ENCODE data around the gene TRIM6. TPM values are rescaled to one million over a fixed set of nuclear protein-coding genes. Genes with fewer than 3 reads are reported as not detected.

The TRIM6 gene, protein sequence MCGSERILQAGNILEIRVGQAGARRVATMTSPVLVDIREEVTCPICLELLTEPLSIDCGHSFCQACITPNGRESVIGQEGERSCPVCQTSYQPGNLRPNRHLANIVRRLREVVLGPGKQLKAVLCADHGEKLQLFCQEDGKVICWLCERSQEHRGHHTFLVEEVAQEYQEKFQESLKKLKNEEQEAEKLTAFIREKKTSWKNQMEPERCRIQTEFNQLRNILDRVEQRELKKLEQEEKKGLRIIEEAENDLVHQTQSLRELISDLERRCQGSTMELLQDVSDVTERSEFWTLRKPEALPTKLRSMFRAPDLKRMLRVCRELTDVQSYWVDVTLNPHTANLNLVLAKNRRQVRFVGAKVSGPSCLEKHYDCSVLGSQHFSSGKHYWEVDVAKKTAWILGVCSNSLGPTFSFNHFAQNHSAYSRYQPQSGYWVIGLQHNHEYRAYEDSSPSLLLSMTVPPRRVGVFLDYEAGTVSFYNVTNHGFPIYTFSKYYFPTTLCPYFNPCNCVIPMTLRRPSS
- 5.5 and 11.4 TPM in 2 replicates for total RNA-seq
- polyA plus RNA-seq = 4.3 and 10.8 TPM in 2 replicates

DNA sequence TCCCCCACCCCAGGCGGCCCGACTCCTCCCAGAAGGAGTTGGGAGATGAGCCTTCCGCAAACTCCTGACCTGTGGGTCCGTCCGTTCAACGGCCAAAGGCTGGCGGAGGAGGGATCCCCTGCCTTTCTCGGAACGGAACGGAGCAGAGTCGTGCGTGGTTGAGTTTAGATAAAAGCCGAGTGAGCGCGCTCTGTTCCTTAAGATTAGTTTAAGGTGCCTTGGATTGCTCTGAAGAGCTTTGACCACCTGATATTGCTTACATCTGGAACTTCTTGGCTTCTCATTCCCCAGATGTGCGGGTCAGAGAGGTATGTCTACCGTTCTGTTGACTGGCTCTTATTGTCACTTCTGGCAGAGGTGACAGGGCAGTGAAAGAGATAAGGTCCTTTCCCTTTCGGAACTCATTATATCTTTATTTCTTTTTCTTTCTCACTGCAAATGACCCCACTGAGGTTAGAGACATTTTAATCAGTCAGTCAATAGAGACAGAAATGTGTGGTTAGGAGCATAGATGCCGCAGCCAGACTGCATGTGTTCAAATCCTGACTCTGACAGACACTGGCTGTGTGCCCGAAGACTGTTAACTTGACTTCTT lies at the start of gene TRIM6:
TSS of gene TRIM6 (plus strand) at position 31 of the 595 bp plus-strand sequence. CDS start at position 292, 261 bp downstream.
- H3K27ac ChIP-seq = peak within 1 kb of the TSS; percentile 22
- peak within 1 kb of the TSS; percentile 42 for H3K4me3 ChIP-seq
- no peaks in the 10 kb centered on the region for H3K27me3 ChIP-seq
- TF ChIP-seq, protein P1, sequence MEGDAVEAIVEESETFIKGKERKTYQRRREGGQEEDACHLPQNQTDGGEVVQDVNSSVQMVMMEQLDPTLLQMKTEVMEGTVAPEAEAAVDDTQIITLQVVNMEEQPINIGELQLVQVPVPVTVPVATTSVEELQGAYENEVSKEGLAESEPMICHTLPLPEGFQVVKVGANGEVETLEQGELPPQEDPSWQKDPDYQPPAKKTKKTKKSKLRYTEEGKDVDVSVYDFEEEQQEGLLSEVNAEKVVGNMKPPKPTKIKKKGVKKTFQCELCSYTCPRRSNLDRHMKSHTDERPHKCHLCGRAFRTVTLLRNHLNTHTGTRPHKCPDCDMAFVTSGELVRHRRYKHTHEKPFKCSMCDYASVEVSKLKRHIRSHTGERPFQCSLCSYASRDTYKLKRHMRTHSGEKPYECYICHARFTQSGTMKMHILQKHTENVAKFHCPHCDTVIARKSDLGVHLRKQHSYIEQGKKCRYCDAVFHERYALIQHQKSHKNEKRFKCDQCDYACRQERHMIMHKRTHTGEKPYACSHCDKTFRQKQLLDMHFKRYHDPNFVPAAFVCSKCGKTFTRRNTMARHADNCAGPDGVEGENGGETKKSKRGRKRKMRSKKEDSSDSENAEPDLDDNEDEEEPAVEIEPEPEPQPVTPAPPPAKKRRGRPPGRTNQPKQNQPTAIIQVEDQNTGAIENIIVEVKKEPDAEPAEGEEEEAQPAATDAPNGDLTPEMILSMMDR (IDR thresholded peaks at IDR 0.05; ENCODE audit: low read depth, low read length) = no peak
- peak; percentile 60 to 70 for DNase-seq (ENCODE audit: low read depth in 1 of 2, low spot score in 1 of 2)
- peaks cover 8% of the 10 kb centered on the region for H3K4me1 ChIP-seq (ENCODE audit: low read depth)
- H3K36me3 ChIP-seq = no peaks in the 10 kb centered on the region
- no peaks in the 10 kb centered on the region for H3K9me3 ChIP-seq (ENCODE audit: low read depth)

DNA sequence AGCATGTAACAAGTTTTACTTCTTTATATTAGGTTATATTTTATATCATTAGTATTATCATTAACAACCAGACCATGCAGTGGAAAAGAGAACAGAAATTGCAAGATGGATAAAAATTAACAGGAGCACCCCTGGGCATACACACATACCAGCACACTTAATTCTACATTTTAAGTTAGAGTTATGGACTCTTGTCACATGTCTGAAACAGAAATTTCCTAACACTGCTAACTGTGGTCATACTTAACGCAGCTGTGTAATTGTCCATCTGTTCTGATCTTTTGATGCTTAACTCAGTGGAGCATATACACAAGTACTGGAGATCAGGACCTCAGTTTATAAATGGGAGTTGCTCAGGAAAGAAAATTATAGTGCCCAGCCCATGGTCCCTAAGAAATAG lies 48.5 kb upstream of the TRIM6 start:
- no peak for DNase-seq (ENCODE audit: low read depth in 1 of 2, low spot score in 1 of 2)
- Histone ChIP-seq H3K4me1 (ENCODE audit: low read depth) (no peaks in the 10 kb centered on the region), H3K27ac (no peak overlapping the region), H3K36me3 (no peaks in the 10 kb centered on the region), H3K9me3 (ENCODE audit: low read depth) (no peaks in the 10 kb centered on the region), H3K4me3 (no peak overlapping the region), H3K27me3 (no peaks in the 10 kb centered on the region)
- TF ChIP-seq, protein P1 (IDR thresholded peaks at IDR 0.05; ENCODE audit: low read depth, low read length) = no peak

DNA sequence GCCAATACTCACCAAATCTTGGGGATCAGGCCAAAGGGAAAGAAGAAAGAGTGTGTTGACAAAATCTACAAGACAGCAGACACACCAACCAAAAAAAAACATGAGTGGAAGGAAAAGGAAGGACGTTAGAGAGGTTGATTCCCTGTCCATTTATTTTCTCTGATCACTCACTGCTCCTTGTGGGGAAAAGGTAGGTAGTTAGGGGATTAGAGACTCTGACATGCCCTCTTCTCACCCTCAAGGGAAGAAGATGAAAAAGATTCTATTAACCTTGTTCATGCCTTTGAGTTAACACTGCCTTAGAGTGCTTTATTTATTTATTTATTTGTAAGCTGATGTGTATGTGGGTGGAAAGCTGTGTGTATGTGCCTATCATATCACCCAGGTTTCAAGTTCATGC lies 48.0 kb upstream of the TRIM6 start, which contains the start of gene OR52H1:
TSS of gene OR52H1 (minus strand) at position 101 of the 400 bp plus-strand sequence. CDS start 3,035 bp downstream, outside the sequence.
- Histone ChIP-seq H3K27ac (no peak within 1 kb of the TSS), H3K4me1 (ENCODE audit: low read depth) (no peaks in the 10 kb centered on the region), H3K36me3 (no peaks in the 10 kb centered on the region), H3K4me3 (no peak within 1 kb of the TSS), H3K9me3 (ENCODE audit: low read depth) (no peaks in the 10 kb centered on the region), H3K27me3 (no peaks in the 10 kb centered on the region)
- TF ChIP-seq, protein P1 (IDR thresholded peaks at IDR 0.05; ENCODE audit: low read depth, low read length) = no peak
- DNase-seq (ENCODE audit: low read depth in 1 of 2, low spot score in 1 of 2) = no peak

DNA sequence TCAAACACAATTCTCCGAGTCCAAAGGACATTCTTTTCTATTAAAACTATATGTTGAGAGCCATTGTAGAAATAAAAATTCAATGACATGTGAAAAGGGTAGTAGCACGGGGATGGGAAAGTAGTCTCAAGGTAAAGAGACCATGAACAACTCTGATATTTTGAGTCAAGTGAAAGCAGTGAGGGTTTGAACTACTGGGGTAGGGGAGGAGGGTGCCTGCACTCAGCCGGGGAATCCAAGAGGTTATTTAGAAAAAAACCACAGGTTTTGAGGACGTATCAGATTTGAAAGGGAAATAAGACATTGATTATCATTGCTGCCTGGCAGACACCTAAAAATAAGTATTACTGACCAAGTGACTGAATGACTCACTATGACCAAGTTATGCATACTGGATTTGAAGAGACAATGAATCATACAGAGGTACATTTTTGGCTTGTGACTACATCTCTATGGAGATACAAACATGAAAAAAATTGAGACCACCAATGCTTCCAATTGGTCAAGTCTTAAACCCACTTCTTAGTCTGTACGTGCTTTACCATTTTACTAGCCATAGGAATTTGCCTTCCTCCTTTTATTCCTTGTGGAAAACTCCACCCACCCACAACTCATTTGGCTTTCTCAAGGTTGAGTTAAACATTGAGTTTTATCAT lies 45.9 kb upstream of the TRIM6 start:
- H3K27ac ChIP-seq = no peak overlapping the region

DNA sequence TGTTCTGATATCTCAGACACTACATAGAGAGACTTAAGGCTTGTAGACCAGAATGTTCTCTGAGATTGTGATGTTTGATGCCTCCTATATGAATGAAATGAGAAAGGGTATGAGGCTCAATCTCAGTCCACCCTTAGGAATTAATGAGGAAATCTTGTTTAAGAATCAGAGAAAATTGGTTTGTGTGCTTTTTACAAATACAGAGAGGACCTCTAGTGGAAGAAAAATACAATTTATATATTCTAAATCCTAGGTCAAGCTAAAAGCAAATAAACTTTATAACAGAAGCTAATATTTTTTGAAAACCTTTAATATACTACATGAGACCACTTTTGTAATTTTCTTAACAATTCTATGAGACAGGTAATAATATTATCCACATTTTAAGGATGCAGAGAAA lies 43.1 kb upstream of the TRIM6 start:
- no peaks in the 10 kb centered on the region for H3K9me3 ChIP-seq (ENCODE audit: low read depth)
- no peak overlapping the region for H3K4me3 ChIP-seq

More for the DNA sequence above, 45.9 kb upstream of the TRIM6 start:
- no peaks in the 10 kb centered on the region for H3K4me1 ChIP-seq (ENCODE audit: low read depth)
- DNase-seq (ENCODE audit: low read depth in 1 of 2, low spot score in 1 of 2) = peak in 1 of 2 donors; percentile 6
- TF ChIP-seq, protein P1 (IDR thresholded peaks at IDR 0.05; ENCODE audit: low read depth, low read length) = no peak
- no peaks in the 10 kb centered on the region for H3K36me3 ChIP-seq
- H3K4me3 ChIP-seq = no peak overlapping the region
- no peaks in the 10 kb centered on the region for H3K27me3 ChIP-seq
- H3K9me3 ChIP-seq (ENCODE audit: low read depth) = no peaks in the 10 kb centered on the region

More for the DNA sequence above, 43.1 kb upstream of the TRIM6 start:
- no peak for DNase-seq (ENCODE audit: low read depth in 1 of 2, low spot score in 1 of 2)
- Histone ChIP-seq H3K27me3 (no peaks in the 10 kb centered on the region), H3K4me1 (ENCODE audit: low read depth) (no peaks in the 10 kb centered on the region), H3K36me3 (no peaks in the 10 kb centered on the region), H3K27ac (no peak overlapping the region)
- TF ChIP-seq, protein P1 (IDR thresholded peaks at IDR 0.05; ENCODE audit: low read depth, low read length) = peak; percentile 10

All from cardiac muscle cell (in vitro differentiated cells and primary cell).